ENCODE measurements around the gene JCHAIN.
"Not testable (repeated sequence)": the region's sequence is repeated elsewhere in the genome, so short reads cannot be mapped to it uniquely, and the experiment has no call there.

The JCHAIN gene

DNA sequence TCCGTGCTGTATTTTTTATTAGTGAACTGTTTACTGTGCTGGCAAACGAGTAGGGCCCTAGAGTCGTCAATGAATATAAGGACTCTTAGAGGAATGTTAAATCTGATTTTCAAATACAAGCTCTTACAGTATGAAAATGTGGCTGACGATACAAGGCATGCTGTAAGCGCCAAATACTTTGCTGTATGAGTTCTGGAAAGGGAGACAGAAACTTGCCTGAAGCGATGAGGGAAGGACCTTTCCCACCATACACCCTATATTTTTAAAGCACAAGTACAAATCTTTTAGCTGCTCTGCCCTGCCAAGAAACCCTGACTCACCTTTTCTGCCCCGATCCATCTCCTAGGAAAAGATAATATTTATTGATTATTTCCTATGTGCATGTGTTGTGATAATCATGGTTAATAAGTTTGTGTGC is 39.7 kb upstream of the JCHAIN start:
- H3K27ac ChIP-seq (ENCODE audit: insufficient read depth, low read depth, low read length, poor library complexity, severe bottlenecking) = no peak overlapping the region
- H3K9me3 ChIP-seq (ENCODE audit: control insufficient read depth, low read length) = no peaks in the 10 kb centered on the region
- H3K36me3 ChIP-seq (ENCODE audit: control insufficient read depth, insufficient read depth, low read length) = no peaks in the 10 kb centered on the region
- 25% methylated on average over 6 to 7 of the region's 7 CpGs for WGBS, 2 experiments
- H3K27me3 ChIP-seq (ENCODE audit: control insufficient read depth, insufficient read depth, low read length, poor library complexity, severe bottlenecking) = peaks cover 4% of the 10 kb centered on the region
- H3K4me3 ChIP-seq (ENCODE audit: insufficient read depth, low read depth, low read length) = peak overlapping the region; percentile 77
- H3K4me1 ChIP-seq (ENCODE audit: control insufficient read depth, insufficient read depth, low read length) = peaks cover 6% of the 10 kb centered on the region

- H3K9me3 ChIP-seq (ENCODE audit: control insufficient read depth, low read length) = no peaks in the 10 kb centered on the region
- peak overlapping the region; percentile 77 for H3K27ac ChIP-seq (ENCODE audit: insufficient read depth, low read depth, low read length, poor library complexity, severe bottlenecking)
- no peaks in the 10 kb centered on the region for H3K36me3 ChIP-seq (ENCODE audit: control insufficient read depth, insufficient read depth, low read length)
- H3K4me1 ChIP-seq (ENCODE audit: control insufficient read depth, insufficient read depth, low read length) = peaks cover 6% of the 10 kb centered on the region
- H3K4me3 ChIP-seq (ENCODE audit: insufficient read depth, low read depth, low read length) = peak overlapping the region; percentile 77
- H3K27me3 ChIP-seq (ENCODE audit: control insufficient read depth, insufficient read depth, low read length, poor library complexity, severe bottlenecking) = peaks cover 4% of the 10 kb centered on the region
- 1% methylated on average over 86 of the region's 86 CpGs for WGBS, 2 experiments
Observed at GRCh38 chr4:70705183-70706043, 39.1 kb upstream of the JCHAIN start.

- WGBS, 2 experiments = 0% methylated on average over 39 of the region's 39 CpGs
- peaks cover 4% of the 10 kb centered on the region for H3K27me3 ChIP-seq (ENCODE audit: control insufficient read depth, insufficient read depth, low read length, poor library complexity, severe bottlenecking)
- H3K27ac ChIP-seq (ENCODE audit: insufficient read depth, low read depth, low read length, poor library complexity, severe bottlenecking) = peak overlapping the region; percentile 77
- no peaks in the 10 kb centered on the region for H3K9me3 ChIP-seq (ENCODE audit: control insufficient read depth, low read length)
- peak overlapping the region; percentile 77 for H3K4me3 ChIP-seq (ENCODE audit: insufficient read depth, low read depth, low read length)
- H3K4me1 ChIP-seq (ENCODE audit: control insufficient read depth, insufficient read depth, low read length) = peaks cover 6% of the 10 kb centered on the region
- no peaks in the 10 kb centered on the region for H3K36me3 ChIP-seq (ENCODE audit: control insufficient read depth, insufficient read depth, low read length)
Observed at GRCh38 chr4:70704931-70705182, 38.5 kb upstream of the JCHAIN start.

DNA sequence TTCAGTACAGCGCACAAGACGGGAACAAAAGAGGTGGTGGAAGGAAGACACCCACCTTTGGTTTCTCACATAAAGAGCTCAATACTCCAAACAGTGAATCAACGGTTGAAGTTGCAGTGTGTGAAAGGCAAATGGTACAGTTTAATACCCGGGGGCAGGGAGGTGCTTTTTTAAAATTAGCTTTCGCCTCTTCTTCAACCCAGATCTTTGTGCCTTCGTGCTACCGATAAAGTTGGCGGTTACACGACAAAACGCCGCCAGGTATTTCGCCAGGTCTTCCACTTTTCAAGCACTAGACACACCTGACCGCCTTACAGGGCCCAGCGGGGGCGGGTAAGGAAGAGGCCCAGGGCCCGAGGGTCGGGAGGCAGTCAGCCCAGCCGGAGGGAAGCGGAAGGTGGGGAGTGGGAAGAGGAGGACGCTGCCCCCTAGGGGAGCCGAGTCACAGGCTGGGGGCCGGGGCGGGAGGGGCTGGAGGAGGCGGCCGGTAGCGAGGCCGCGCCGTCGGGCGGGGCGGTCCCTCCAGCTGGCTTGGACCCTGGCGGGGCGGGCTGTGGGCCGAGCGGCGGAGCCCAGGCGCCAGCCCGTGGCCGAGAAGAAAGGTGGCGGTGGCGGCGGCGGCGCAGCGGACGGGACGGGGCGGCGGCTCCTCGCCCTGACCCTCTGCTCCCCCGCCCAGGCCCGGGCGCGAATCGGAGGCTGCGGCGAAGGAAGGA is 38.1 kb upstream of the JCHAIN start:
- Histone ChIP-seq H3K36me3 (ENCODE audit: control insufficient read depth, insufficient read depth, low read length) (no peaks in the 10 kb centered on the region), H3K27ac (ENCODE audit: insufficient read depth, low read depth, low read length, poor library complexity, severe bottlenecking) (peak overlapping the region; percentile 77), H3K27me3 (ENCODE audit: control insufficient read depth, insufficient read depth, low read length, poor library complexity, severe bottlenecking) (peaks cover 4% of the 10 kb centered on the region), H3K4me3 (ENCODE audit: insufficient read depth, low read depth, low read length) (peak overlapping the region; percentile 77), H3K9me3 (ENCODE audit: control insufficient read depth, low read length) (no peaks in the 10 kb centered on the region), H3K4me1 (ENCODE audit: control insufficient read depth, insufficient read depth, low read length) (peaks cover 6% of the 10 kb centered on the region)
- 1% methylated on average over 58 of the region's 58 CpGs for WGBS, 2 experiments

GRCh38 chr4:70703619-70704214 is 37.4 kb upstream of the JCHAIN start:
- peaks cover 4% of the 10 kb centered on the region for H3K27me3 ChIP-seq (ENCODE audit: control insufficient read depth, insufficient read depth, low read length, poor library complexity, severe bottlenecking)
- H3K27ac ChIP-seq (ENCODE audit: insufficient read depth, low read depth, low read length, poor library complexity, severe bottlenecking) = peak overlapping the region; percentile 77
- 9 to 13% methylated on average over 10 of the region's 11 CpGs for WGBS, 2 experiments
- H3K9me3 ChIP-seq (ENCODE audit: control insufficient read depth, low read length) = no peaks in the 10 kb centered on the region
- peak overlapping the region; percentile 77 for H3K4me3 ChIP-seq (ENCODE audit: insufficient read depth, low read depth, low read length)
- peaks cover 6% of the 10 kb centered on the region for H3K4me1 ChIP-seq (ENCODE audit: control insufficient read depth, insufficient read depth, low read length)
- H3K36me3 ChIP-seq (ENCODE audit: control insufficient read depth, insufficient read depth, low read length) = no peaks in the 10 kb centered on the region

DNA sequence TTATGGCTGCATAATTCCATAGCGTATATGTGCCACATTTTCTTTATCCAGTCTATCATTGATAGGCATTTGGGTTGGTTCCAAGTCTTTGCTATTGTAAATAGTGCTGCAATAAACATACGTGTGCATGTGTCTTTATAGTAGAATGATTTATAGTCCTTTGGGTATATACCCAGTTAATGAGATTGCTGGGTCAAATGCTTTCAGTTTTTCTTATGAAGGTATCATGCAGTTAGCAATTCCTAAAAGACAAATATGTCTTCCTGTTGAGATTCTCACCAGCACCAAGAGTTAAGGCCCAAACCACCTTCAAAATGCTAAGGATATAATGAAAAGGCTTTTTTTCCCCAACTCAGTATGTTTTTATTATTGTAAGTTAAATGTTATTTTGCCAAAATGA is 36.3 kb upstream of the JCHAIN start:
- not testable (repeated sequence) for H3K27ac ChIP-seq (ENCODE audit: insufficient read depth, low read depth, low read length, poor library complexity, severe bottlenecking); H3K4me1 ChIP-seq (ENCODE audit: control insufficient read depth, insufficient read depth, low read length); H3K4me3 ChIP-seq (ENCODE audit: insufficient read depth, low read depth, low read length); H3K27me3 ChIP-seq (ENCODE audit: control insufficient read depth, insufficient read depth, low read length, poor library complexity, severe bottlenecking); H3K36me3 ChIP-seq (ENCODE audit: control insufficient read depth, insufficient read depth, low read length); H3K9me3 ChIP-seq (ENCODE audit: control insufficient read depth, low read length)
- WGBS, 2 experiments = 82 to 92% methylated on average over 2 of the region's 2 CpGs

GRCh38 chr4:70701271-70701670 is 35.0 kb upstream of the JCHAIN start:
- Histone ChIP-seq H3K36me3 (ENCODE audit: control insufficient read depth, insufficient read depth, low read length) (no peaks in the 10 kb centered on the region), H3K9me3 (ENCODE audit: control insufficient read depth, low read length) (no peaks in the 10 kb centered on the region), H3K27me3 (ENCODE audit: control insufficient read depth, insufficient read depth, low read length, poor library complexity, severe bottlenecking) (peaks cover 1% of the 10 kb centered on the region), H3K4me3 (ENCODE audit: insufficient read depth, low read depth, low read length) (no peak overlapping the region), H3K4me1 (ENCODE audit: control insufficient read depth, insufficient read depth, low read length) (peaks cover 4% of the 10 kb centered on the region), H3K27ac (ENCODE audit: insufficient read depth, low read depth, low read length, poor library complexity, severe bottlenecking) (no peak overlapping the region)
- WGBS, 2 experiments = 82 to 100% methylated on average over 1 of the region's 1 CpG

- Histone ChIP-seq H3K36me3 (ENCODE audit: control insufficient read depth, insufficient read depth, low read length) (no peaks in the 10 kb centered on the region), H3K27me3 (ENCODE audit: control insufficient read depth, insufficient read depth, low read length, poor library complexity, severe bottlenecking) (no peaks in the 10 kb centered on the region), H3K9me3 (ENCODE audit: control insufficient read depth, low read length) (no peaks in the 10 kb centered on the region), H3K4me3 (ENCODE audit: insufficient read depth, low read depth, low read length) (no peak overlapping the region), H3K4me1 (ENCODE audit: control insufficient read depth, insufficient read depth, low read length) (peaks cover 2% of the 10 kb centered on the region), H3K27ac (ENCODE audit: insufficient read depth, low read depth, low read length, poor library complexity, severe bottlenecking) (no peak overlapping the region)
- 97 to 98% methylated on average over 5 of the region's 5 CpGs for WGBS, 2 experiments
Observed at GRCh38 chr4:70700712-70701111, 34.4 kb upstream of the JCHAIN start.

DNA sequence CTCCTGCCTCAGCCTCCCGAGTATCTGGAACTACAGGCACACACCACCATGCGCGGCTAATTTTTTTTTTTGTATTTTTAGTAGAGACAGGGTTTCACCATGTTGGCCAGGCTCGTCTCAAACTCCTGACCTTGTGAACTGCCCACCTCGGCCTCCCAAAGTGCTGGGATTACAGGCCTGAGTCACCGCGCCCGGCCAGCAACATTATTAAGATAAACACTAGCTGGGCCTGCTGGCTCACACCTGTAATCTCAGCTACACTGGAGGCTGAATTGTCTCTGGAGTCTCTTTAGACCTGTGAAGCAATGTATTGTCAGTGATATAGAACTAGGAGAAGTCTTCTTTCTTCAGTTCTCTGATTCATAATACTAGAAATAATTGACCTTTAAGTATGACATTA is 32.1 kb upstream of the JCHAIN start:
- WGBS, 2 experiments = 90 to 93% methylated on average over 8 of the region's 8 CpGs
- not testable (repeated sequence) for H3K27me3 ChIP-seq (ENCODE audit: control insufficient read depth, insufficient read depth, low read length, poor library complexity, severe bottlenecking); H3K36me3 ChIP-seq (ENCODE audit: control insufficient read depth, insufficient read depth, low read length); H3K27ac ChIP-seq (ENCODE audit: insufficient read depth, low read depth, low read length, poor library complexity, severe bottlenecking); H3K4me1 ChIP-seq (ENCODE audit: control insufficient read depth, insufficient read depth, low read length); H3K4me3 ChIP-seq (ENCODE audit: insufficient read depth, low read depth, low read length); H3K9me3 ChIP-seq (ENCODE audit: control insufficient read depth, low read length)

GRCh38 chr4:70694633-70695032 is 28.3 kb upstream of the JCHAIN start:
- not testable (repeated sequence) for H3K27me3 ChIP-seq (ENCODE audit: control insufficient read depth, insufficient read depth, low read length, poor library complexity, severe bottlenecking); H3K36me3 ChIP-seq (ENCODE audit: control insufficient read depth, insufficient read depth, low read length); H3K9me3 ChIP-seq (ENCODE audit: control insufficient read depth, low read length); H3K27ac ChIP-seq (ENCODE audit: insufficient read depth, low read depth, low read length, poor library complexity, severe bottlenecking); H3K4me1 ChIP-seq (ENCODE audit: control insufficient read depth, insufficient read depth, low read length); H3K4me3 ChIP-seq (ENCODE audit: insufficient read depth, low read depth, low read length)
- WGBS, 2 experiments = 90 to 95% methylated on average over 7 of the region's 7 CpGs

All from ectodermal cell (in vitro differentiated cells).